Measurements from ENCODE around the gene CNN2. TPM values are rescaled to one million over a fixed set of nuclear protein-coding genes. Genes with fewer than 3 reads are reported as not detected.

The CNN2 gene
- total and polyA plus RNA-seq, 2 of the 13 experiments (the other 11 are each of a cell fraction or from before 2014, with no cell fraction given): 63.6 to 70.0 TPM

DNA sequence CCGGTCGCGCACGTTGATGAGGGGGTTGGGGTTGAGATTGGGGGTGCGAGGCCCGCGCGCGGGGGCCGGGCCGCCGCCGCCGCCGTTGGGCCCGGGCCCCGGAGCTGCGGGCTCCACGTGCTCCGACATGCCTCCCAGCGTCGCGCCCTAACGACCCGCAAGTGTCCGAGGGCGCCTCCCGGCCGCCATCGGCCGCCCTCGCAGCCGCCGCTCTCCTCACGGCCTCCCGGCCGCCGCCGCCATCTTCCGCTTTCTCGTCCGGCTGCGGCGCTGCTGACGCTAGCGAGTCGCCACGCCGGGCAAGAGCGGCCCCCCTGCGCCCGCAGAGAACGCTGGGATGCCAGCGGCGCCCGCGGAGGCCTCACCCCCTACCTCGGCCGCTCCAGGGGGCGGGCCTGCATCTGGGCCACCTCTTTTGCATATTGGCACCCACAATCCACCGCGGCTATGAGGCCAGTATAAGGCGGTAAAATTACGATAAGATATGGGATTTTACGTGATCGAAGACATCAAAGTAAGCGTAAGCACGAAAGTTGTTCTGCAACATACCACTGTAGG is 5.5 kb upstream of the CNN2 start, which contains the start of gene TMEM259 (continued):
- TF ChIP-seq, protein P1, sequence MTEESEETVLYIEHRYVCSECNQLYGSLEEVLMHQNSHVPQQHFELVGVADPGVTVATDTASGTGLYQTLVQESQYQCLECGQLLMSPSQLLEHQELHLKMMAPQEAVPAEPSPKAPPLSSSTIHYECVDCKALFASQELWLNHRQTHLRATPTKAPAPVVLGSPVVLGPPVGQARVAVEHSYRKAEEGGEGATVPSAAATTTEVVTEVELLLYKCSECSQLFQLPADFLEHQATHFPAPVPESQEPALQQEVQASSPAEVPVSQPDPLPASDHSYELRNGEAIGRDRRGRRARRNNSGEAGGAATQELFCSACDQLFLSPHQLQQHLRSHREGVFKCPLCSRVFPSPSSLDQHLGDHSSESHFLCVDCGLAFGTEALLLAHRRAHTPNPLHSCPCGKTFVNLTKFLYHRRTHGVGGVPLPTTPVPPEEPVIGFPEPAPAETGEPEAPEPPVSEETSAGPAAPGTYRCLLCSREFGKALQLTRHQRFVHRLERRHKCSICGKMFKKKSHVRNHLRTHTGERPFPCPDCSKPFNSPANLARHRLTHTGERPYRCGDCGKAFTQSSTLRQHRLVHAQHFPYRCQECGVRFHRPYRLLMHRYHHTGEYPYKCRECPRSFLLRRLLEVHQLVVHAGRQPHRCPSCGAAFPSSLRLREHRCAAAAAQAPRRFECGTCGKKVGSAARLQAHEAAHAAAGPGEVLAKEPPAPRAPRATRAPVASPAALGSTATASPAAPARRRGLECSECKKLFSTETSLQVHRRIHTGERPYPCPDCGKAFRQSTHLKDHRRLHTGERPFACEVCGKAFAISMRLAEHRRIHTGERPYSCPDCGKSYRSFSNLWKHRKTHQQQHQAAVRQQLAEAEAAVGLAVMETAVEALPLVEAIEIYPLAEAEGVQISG (CRISPR knock-in tag; IDR thresholded peaks at IDR 0.05): peak; percentile 99
- peak; percentile 39 for TF ChIP-seq HNRNPK (IDR thresholded peaks at IDR 0.05; ENCODE audit: low read depth, low read length, poor library complexity, severe bottlenecking)
- TF ChIP-seq ZFP36L1 (CRISPR knock-in tag; IDR thresholded peaks at IDR 0.05): no peak
- no peak for TF ChIP-seq ZNF570 (CRISPR knock-in tag; IDR thresholded peaks at IDR 0.05; ENCODE audit: borderline replicate concordance)
- TF ChIP-seq ZFX (CRISPR knock-in tag; IDR thresholded peaks at IDR 0.05; ENCODE audit: low read depth): peak; percentile 70
- TF ChIP-seq, protein P2, sequence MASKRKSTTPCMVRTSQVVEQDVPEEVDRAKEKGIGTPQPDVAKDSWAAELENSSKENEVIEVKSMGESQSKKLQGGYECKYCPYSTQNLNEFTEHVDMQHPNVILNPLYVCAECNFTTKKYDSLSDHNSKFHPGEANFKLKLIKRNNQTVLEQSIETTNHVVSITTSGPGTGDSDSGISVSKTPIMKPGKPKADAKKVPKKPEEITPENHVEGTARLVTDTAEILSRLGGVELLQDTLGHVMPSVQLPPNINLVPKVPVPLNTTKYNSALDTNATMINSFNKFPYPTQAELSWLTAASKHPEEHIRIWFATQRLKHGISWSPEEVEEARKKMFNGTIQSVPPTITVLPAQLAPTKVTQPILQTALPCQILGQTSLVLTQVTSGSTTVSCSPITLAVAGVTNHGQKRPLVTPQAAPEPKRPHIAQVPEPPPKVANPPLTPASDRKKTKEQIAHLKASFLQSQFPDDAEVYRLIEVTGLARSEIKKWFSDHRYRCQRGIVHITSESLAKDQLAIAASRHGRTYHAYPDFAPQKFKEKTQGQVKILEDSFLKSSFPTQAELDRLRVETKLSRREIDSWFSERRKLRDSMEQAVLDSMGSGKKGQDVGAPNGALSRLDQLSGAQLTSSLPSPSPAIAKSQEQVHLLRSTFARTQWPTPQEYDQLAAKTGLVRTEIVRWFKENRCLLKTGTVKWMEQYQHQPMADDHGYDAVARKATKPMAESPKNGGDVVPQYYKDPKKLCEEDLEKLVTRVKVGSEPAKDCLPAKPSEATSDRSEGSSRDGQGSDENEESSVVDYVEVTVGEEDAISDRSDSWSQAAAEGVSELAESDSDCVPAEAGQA (IDR thresholded peaks at IDR 0.05; ENCODE audit: low read depth): peak; percentile 81; the same call in 1 of the 2 replicates
- TF ChIP-seq, protein P2 (CRISPR knock-in tag; IDR thresholded peaks at IDR 0.05; ENCODE audit: borderline replicate concordance): no peak
- peak; percentile 70 for TF ChIP-seq DMAP1 (CRISPR knock-in tag; IDR thresholded peaks at IDR 0.05)
- peak; percentile 48 for TF ChIP-seq RBM39 (IDR thresholded peaks at IDR 0.05; ENCODE audit: low read depth, low read length, poor library complexity, severe bottlenecking)
- TF ChIP-seq, protein P3, sequence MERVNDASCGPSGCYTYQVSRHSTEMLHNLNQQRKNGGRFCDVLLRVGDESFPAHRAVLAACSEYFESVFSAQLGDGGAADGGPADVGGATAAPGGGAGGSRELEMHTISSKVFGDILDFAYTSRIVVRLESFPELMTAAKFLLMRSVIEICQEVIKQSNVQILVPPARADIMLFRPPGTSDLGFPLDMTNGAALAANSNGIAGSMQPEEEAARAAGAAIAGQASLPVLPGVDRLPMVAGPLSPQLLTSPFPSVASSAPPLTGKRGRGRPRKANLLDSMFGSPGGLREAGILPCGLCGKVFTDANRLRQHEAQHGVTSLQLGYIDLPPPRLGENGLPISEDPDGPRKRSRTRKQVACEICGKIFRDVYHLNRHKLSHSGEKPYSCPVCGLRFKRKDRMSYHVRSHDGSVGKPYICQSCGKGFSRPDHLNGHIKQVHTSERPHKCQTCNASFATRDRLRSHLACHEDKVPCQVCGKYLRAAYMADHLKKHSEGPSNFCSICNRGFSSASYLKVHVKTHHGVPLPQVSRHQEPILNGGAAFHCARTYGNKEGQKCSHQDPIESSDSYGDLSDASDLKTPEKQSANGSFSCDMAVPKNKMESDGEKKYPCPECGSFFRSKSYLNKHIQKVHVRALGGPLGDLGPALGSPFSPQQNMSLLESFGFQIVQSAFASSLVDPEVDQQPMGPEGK (CRISPR knock-in tag; IDR thresholded peaks at IDR 0.05): peak; percentile 41; the same call in 1 of the 2 replicates
- TF ChIP-seq PHF21A (CRISPR knock-in tag; IDR thresholded peaks at IDR 0.05): peak; percentile 49; the same call in 1 of the 2 replicates
- TF ChIP-seq GLI4 (CRISPR knock-in tag; IDR thresholded peaks at IDR 0.05; ENCODE audit: borderline replicate concordance): no peak
- peak; percentile 36 for TF ChIP-seq ZNF441 (CRISPR knock-in tag; IDR thresholded peaks at IDR 0.05; ENCODE audit: borderline replicate concordance)
- TF ChIP-seq, protein P4, sequence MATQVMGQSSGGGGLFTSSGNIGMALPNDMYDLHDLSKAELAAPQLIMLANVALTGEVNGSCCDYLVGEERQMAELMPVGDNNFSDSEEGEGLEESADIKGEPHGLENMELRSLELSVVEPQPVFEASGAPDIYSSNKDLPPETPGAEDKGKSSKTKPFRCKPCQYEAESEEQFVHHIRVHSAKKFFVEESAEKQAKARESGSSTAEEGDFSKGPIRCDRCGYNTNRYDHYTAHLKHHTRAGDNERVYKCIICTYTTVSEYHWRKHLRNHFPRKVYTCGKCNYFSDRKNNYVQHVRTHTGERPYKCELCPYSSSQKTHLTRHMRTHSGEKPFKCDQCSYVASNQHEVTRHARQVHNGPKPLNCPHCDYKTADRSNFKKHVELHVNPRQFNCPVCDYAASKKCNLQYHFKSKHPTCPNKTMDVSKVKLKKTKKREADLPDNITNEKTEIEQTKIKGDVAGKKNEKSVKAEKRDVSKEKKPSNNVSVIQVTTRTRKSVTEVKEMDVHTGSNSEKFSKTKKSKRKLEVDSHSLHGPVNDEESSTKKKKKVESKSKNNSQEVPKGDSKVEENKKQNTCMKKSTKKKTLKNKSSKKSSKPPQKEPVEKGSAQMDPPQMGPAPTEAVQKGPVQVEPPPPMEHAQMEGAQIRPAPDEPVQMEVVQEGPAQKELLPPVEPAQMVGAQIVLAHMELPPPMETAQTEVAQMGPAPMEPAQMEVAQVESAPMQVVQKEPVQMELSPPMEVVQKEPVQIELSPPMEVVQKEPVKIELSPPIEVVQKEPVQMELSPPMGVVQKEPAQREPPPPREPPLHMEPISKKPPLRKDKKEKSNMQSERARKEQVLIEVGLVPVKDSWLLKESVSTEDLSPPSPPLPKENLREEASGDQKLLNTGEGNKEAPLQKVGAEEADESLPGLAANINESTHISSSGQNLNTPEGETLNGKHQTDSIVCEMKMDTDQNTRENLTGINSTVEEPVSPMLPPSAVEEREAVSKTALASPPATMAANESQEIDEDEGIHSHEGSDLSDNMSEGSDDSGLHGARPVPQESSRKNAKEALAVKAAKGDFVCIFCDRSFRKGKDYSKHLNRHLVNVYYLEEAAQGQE (IDR thresholded peaks at IDR 0.05; ENCODE audit: borderline replicate concordance in 1 of 2, low read depth in 1 of 2, low read length in 2 of 2): peak in 1 of 2 experiments; percentile 30; a peak in 1 of 4 replicates

Measured in HepG2 (cell line).